ENCODE results near the gene NXN. TPM values are rescaled to one million over a fixed set of nuclear protein-coding genes. Genes with fewer than 3 reads are reported as not detected.
"Not testable (repeated sequence)": the region's sequence is repeated elsewhere in the genome, so short reads cannot be mapped to it uniquely, and the experiment has no call there.

Gene NXN
- total RNA-seq, 1 donor from 2014 or later: 177 TPM

DNA sequence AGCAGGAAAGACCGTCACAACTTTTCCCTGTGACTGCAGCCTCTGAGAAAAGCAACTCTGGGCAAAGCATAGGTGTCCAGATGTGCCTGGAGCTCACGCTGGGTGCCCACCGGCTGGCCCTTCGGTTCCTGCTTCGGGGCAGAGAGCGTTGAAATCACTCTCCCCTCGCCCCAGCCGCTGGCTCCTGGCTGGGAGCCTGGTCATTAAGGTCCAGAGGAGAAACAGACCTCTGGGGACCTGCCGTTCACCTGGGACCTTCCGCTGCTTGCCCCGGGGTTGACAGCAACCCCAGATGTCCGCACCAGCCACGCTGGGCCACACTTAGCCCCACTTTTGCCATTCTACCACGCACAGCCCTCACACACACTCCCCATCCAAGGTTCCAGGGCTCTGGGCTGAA is 184.3 kb downstream of the NXN start:
- peaks cover 12% of the 10 kb centered on the region for H3K27me3 Mint-ChIP-seq (ENCODE audit: unreplicated experiment)
- peak overlapping the region; percentile 70 for H3K4me3 Mint-ChIP-seq (ENCODE audit: unreplicated experiment)
- DNase-seq: no peak
- peak overlapping the region; percentile 97 for H3K27ac Mint-ChIP-seq (ENCODE audit: unreplicated experiment)
- peaks cover 28% of the 10 kb centered on the region for H3K9me3 Mint-ChIP-seq (ENCODE audit: unreplicated experiment)
- TF ChIP-seq, protein P1, sequence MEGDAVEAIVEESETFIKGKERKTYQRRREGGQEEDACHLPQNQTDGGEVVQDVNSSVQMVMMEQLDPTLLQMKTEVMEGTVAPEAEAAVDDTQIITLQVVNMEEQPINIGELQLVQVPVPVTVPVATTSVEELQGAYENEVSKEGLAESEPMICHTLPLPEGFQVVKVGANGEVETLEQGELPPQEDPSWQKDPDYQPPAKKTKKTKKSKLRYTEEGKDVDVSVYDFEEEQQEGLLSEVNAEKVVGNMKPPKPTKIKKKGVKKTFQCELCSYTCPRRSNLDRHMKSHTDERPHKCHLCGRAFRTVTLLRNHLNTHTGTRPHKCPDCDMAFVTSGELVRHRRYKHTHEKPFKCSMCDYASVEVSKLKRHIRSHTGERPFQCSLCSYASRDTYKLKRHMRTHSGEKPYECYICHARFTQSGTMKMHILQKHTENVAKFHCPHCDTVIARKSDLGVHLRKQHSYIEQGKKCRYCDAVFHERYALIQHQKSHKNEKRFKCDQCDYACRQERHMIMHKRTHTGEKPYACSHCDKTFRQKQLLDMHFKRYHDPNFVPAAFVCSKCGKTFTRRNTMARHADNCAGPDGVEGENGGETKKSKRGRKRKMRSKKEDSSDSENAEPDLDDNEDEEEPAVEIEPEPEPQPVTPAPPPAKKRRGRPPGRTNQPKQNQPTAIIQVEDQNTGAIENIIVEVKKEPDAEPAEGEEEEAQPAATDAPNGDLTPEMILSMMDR (IDR thresholded peaks at IDR 0.05; ENCODE audit: partially characterized antibody, unreplicated experiment): no peak
- H3K4me1 Mint-ChIP-seq (ENCODE audit: low read depth, unreplicated experiment): peaks cover 40% of the 10 kb centered on the region
- H3K36me3 Mint-ChIP-seq (ENCODE audit: unreplicated experiment): no peaks in the 10 kb centered on the region

DNA sequence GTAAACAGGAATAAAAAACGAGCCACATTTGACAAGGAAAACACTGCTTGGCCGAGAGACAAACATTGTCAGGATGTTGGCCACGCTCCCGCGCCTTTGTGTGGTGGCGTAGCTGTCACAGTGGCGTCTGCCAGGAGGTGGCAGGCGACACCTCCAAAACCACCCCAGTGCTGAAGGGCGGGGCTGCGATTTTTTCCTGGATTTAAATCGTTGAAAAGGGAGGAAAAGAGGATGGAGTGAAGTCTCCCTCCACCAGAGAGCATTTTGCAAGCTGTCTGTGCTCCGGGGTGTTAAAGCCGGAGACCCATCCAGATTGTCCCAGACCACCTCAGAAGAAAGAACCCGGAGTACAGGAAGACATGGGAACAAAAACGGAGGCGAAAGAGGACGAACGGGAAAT is 184.7 kb downstream of the NXN start:
- Mint-ChIP-seq H3K9me3 (ENCODE audit: unreplicated experiment) (peaks cover 27% of the 10 kb centered on the region), H3K4me1 (ENCODE audit: low read depth, unreplicated experiment) (peaks cover 42% of the 10 kb centered on the region), H3K27ac (ENCODE audit: unreplicated experiment) (peak overlapping the region; percentile 97), H3K27me3 (ENCODE audit: unreplicated experiment) (peaks cover 11% of the 10 kb centered on the region), H3K36me3 (ENCODE audit: unreplicated experiment) (no peaks in the 10 kb centered on the region), H3K4me3 (ENCODE audit: unreplicated experiment) (peak overlapping the region; percentile 70)
- peak; percentile 87 for DNase-seq
- TF ChIP-seq, protein P1 (IDR thresholded peaks at IDR 0.05; ENCODE audit: partially characterized antibody, unreplicated experiment): peak; percentile 58

DNA sequence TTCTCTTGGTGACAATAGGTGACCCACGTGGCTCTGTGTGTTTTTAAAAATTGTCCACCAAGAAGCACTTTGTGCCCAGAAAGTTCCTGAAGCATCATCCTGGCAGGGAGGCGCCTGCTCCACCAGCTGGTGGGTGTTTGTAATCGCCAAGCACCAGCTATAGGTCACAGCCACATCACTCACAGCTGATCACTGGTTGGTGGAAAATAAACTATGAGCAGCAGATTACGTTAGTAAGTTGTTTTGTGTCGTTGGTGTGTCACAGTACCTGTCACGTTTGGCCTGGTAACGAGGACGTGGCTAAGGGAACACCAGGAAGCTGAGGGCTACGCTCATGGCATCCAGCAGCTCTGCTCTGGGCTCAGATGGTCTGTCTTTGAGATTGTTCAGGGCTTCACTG is 187.3 kb downstream of the NXN start:
- Mint-ChIP-seq H3K4me1 (ENCODE audit: low read depth, unreplicated experiment) (peaks cover 38% of the 10 kb centered on the region), H3K27me3 (ENCODE audit: unreplicated experiment) (peaks cover 9% of the 10 kb centered on the region), H3K9me3 (ENCODE audit: unreplicated experiment) (peaks cover 27% of the 10 kb centered on the region), H3K36me3 (ENCODE audit: unreplicated experiment) (peaks cover 1% of the 10 kb centered on the region), H3K4me3 (ENCODE audit: unreplicated experiment) (no peak overlapping the region), H3K27ac (ENCODE audit: unreplicated experiment) (peak overlapping the region; percentile 55)
- TF ChIP-seq, protein P1 (IDR thresholded peaks at IDR 0.05; ENCODE audit: partially characterized antibody, unreplicated experiment): no peak
- DNase-seq: no peak

DNA sequence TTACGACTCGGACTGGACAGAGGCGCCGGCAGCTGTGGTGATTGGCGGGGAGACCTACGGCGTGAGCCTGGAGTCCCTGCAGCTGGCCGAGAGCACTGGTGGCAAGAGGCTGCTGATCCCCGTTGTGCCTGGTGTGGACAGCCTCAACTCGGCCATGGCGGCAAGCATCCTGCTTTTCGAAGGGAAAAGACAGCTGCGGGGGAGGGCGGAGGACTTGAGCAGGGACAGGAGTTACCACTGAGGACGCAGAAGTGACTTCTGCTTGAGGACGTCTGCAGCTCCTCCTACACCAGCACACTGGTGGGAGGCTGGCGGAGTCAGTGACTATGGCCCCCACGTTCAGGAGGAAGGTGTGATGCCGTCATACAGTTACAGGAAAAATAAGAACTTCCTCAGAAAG is 187.7 kb downstream of the NXN start:
- no peak for DNase-seq
- Mint-ChIP-seq H3K9me3 (ENCODE audit: unreplicated experiment) (peaks cover 27% of the 10 kb centered on the region), H3K4me3 (ENCODE audit: unreplicated experiment) (no peak overlapping the region), H3K27me3 (ENCODE audit: unreplicated experiment) (peaks cover 9% of the 10 kb centered on the region), H3K36me3 (ENCODE audit: unreplicated experiment) (peaks cover 4% of the 10 kb centered on the region), H3K27ac (ENCODE audit: unreplicated experiment) (no peak overlapping the region), H3K4me1 (ENCODE audit: low read depth, unreplicated experiment) (peaks cover 38% of the 10 kb centered on the region)
- TF ChIP-seq, protein P1 (IDR thresholded peaks at IDR 0.05; ENCODE audit: partially characterized antibody, unreplicated experiment): no peak

DNA sequence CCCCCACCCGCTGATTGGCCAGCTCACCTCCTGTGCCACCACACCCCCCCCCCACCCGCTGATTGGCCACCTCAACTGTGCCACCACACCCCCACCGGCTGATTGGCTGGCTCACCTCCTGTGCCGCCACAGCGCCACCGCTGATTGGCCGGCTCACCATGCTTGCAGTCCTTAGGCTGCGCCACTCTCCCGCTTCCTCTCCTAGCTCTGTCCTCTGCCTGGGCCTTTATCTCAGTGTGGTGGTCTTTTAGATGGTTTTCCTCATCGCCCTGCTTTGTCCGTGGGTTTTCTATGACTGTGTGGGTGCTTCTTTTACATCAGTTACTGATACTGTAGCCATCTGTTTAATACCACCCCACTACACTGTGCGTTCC is 188.7 kb downstream of the NXN start:
- not testable (repeated sequence) for H3K36me3 Mint-ChIP-seq (ENCODE audit: unreplicated experiment); H3K27me3 Mint-ChIP-seq (ENCODE audit: unreplicated experiment); H3K4me3 Mint-ChIP-seq (ENCODE audit: unreplicated experiment); DNase-seq
- H3K27ac Mint-ChIP-seq (ENCODE audit: unreplicated experiment): peak overlapping the region; percentile 69
- peaks cover 27% of the 10 kb centered on the region for H3K9me3 Mint-ChIP-seq (ENCODE audit: unreplicated experiment)
- H3K4me1 Mint-ChIP-seq (ENCODE audit: low read depth, unreplicated experiment): peaks cover 35% of the 10 kb centered on the region

DNA sequence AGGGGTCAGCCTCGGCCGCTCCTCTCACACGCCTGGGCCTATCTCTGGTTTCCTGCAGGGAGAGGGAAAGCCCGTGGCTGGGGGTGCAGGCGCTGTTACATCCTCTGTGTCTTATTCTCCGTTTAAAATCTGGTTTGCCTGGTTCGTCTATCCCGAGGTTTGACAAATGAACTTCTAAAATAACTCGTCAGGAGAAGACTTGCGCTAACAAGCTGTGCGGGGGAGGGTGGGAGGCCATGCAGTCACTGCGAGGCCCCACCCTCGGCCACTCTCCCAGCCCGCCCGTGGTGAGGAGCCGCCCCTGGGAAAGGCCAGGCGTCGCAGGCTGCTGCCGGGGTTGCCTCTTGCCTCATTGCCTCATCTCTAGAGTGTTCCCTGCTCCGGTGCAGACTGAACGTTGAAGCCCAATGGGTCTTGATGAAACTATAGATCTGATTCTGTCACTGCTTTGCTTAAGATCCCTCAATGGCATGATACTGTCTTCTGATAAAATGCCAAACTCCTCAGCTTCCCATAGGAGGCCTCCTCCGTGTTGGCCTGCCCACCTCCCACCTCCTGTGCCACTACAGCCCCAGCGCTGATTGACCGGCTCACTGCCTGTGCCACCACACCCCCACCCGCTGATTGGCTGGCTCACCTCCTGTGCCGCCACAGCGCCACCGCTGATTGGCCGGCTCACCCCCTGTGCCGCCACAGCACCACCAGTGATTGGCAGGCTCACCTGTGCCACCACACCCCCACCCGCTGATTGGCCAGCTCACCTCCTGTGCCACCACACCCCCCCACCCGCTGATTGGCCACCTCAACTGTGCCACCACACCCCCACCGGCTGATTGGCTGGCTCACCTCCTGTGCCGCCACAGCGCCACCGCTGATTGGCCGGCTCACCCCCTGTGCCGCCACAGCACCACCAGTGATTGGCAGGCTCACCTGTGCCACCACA is 189.4 kb downstream of the NXN start:
- not testable (repeated sequence) for H3K27me3 Mint-ChIP-seq (ENCODE audit: unreplicated experiment); H3K36me3 Mint-ChIP-seq (ENCODE audit: unreplicated experiment); DNase-seq; H3K4me3 Mint-ChIP-seq (ENCODE audit: unreplicated experiment)
- Mint-ChIP-seq H3K9me3 (ENCODE audit: unreplicated experiment) (peaks cover 23% of the 10 kb centered on the region), H3K27ac (ENCODE audit: unreplicated experiment) (peak overlapping the region; percentile 43), H3K4me1 (ENCODE audit: low read depth, unreplicated experiment) (peaks cover 32% of the 10 kb centered on the region)

All from glutamatergic neuron (in vitro differentiated cells).